Subcutaneous abdominal adipose tissue (tissue), 5 donors: ENCODE results near the gene SH3YL1.
A peak's percentile ranks its signal among the peaks of the same experiment; 100 is the strongest.

Experiments used
- H3K27ac ChIP-seq: one replicate; pipeline ENCODE4 v1.7.0; 2013; ENCODE audit warnings: low read depth, mild to moderate bottlenecking, inconsistent platforms, low read length, moderate library complexity
- H3K27me3 ChIP-seq, 5 donors: one replicate each; pipeline ENCODE4 v1.7.0; 2013; ENCODE audit warnings: low read length in 5 of 5, inconsistent platforms in 1 of 5; ENCODE audit not compliant: control insufficient read depth in 5 of 5, insufficient read depth in 4 of 5
- H3K36me3 ChIP-seq, 5 donors: one replicate each; pipeline ENCODE4 v1.7.0; 2013; ENCODE audit warnings: low read length in 5 of 5; ENCODE audit not compliant: control insufficient read depth in 5 of 5, insufficient read depth in 5 of 5
- H3K4me1 ChIP-seq, 5 donors: one replicate each; pipeline ENCODE4 v1.7.0; 2013; ENCODE audit warnings: low read length in 5 of 5, mild to moderate bottlenecking in 3 of 5, moderate library complexity in 1 of 5; ENCODE audit not compliant: control insufficient read depth in 5 of 5, insufficient read depth in 5 of 5
- H3K4me3 ChIP-seq, 5 donors: one replicate each; pipeline ENCODE4 v1.7.0; 2013; ENCODE audit warnings: low read length in 5 of 5, low read depth in 1 of 5
- H3K9ac ChIP-seq, 5 donors: one replicate each; pipeline ENCODE4 v1.7.0; 2013; ENCODE audit warnings: low read length in 5 of 5, mild to moderate bottlenecking in 4 of 5, moderate library complexity in 3 of 5
- H3K9me3 ChIP-seq, 5 donors: one replicate each; pipeline ENCODE4 v1.7.0; 2013; ENCODE audit warnings: low read length in 5 of 5; ENCODE audit not compliant: control insufficient read depth in 5 of 5
- donor health status: healthy.
- donor health status: healthy.
- donor health status: healthy.
- donor health status: healthy.
- donor health status: healthy.

Gene SH3YL1

DNA sequence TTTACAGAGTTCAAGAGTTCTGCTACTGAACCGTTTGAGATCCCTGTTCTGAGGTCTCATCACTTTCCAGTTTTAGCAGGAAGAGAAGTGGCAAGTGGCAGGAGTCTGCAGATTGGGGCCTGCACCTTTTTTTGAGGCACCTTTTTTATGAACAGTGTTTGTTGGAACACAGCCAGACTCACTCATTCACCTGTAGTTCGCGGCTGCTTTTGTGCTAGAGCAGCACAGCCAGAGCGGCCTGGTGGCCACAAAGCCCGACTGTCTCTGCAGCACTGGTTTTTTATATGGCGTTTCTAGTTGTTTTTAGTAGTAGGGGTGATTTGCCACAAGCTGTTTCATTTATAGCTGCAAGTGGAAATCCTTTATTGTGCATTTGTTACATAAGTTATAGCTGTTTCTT is 9.5 kb upstream of the SH3YL1 start:
- Histone ChIP-seq H3K4me3 (no peak overlapping the region), H3K27ac (no peak overlapping the region), H3K4me1 (peaks cover 0 to 6% (median 0%) of the 10 kb centered on the region in 5 donors), H3K27me3 (no peaks in the 10 kb centered on the region), H3K9ac (no peak overlapping the region), H3K36me3 (peaks cover 0 to 44% (median 33%) of the 10 kb centered on the region in 5 donors), H3K9me3 (no peaks in the 10 kb centered on the region)

DNA sequence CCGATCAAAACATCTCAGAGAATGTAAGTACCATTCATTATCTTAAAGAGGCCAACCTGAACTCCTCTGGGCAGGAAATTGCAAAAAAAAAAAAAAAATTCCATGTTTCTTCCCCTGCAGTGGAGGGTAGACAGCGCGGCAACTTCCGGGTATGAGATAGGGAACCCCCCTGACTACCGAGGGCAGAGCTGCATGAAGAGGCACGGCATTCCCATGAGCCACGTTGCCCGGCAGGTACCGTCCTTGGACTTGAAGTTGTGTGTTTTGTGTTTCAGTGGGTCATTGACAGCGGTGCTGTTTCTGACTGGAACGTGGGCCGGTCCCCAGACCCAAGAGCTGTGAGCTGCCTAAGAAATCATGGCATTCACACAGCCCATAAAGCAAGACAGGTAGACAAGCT is 8.1 kb upstream of the SH3YL1 start:
- H3K4me3 ChIP-seq, result no peak overlapping the region
- no peak overlapping the region for H3K9ac ChIP-seq
- H3K27me3 ChIP-seq, result no peaks in the 10 kb centered on the region
- H3K4me1 ChIP-seq, result peaks cover 0 to 6% (median 0%) of the 10 kb centered on the region in 5 donors
- no peak overlapping the region for H3K27ac ChIP-seq
- H3K9me3 ChIP-seq, result no peaks in the 10 kb centered on the region
- peaks cover 0 to 30% (median 20%) of the 10 kb centered on the region in 5 donors for H3K36me3 ChIP-seq

DNA sequence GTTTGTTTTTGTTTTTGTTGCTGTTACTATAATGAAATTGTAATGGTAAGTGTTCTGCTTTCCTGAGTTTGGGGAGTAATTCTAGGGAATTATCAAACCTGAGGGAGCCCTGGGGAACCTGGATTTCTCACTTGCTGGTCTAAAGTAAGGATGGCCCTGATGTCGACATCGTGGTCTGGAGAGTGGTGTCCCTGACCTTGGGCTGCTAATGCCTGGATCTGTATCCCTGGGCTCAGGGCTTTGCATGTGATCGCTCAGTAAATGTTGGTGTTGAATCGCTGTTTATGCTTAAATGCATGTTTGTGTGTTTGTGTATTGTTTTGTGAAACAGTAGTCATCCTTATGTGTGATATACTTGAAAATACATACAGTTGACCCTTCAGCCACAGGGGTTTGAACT is 7.0 kb upstream of the SH3YL1 start:
- Histone ChIP-seq H3K36me3 (peaks cover 0 to 23% (median 17%) of the 10 kb centered on the region in 5 donors), H3K27me3 (no peaks in the 10 kb centered on the region), H3K9me3 (no peaks in the 10 kb centered on the region), H3K4me1 (peaks cover 0 to 9% (median 6%) of the 10 kb centered on the region in 5 donors), H3K27ac (no peak overlapping the region), H3K9ac (no peak overlapping the region), H3K4me3 (no peak overlapping the region)

DNA sequence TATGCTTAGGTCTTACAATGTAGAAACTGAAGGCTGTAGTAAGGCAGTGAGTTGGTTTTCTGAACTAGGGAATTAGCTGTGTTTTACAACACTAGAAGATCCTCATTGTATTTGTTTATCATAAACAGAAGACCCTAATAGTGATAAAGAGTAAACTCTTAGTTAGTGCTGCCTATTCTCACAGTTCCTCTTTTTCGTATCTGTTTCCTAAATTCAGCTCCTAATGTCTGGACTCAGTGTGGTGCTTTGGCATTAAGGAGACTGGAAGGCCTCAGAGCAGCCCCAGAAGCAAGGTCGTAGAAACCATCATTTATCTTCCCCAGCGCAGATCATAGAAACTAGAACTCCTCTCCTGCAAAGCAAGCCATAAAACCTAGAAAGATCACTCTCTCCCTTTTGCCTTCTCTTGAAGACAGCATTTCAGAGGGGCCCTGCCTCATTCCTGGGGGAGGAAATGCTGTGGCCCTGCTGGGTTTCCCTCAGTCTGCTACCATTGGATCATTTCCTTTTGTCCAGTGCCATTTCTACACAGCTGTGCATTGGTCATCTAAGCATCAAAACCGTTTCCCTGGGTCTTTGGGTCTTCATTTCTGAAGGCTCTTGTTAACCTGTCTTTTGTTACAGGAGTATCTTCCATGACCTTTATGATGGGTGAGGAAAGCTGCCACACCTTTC is 5.7 kb upstream of the SH3YL1 start:
- Histone ChIP-seq H3K4me3 (no peak overlapping the region), H3K9ac (no peak overlapping the region), H3K4me1 (peaks cover 2 to 18% (median 16%) of the 10 kb centered on the region in 5 donors), H3K9me3 (no peaks in the 10 kb centered on the region), H3K27me3 (no peaks in the 10 kb centered on the region), H3K27ac (no peak overlapping the region), H3K36me3 (peaks cover 0 to 18% (median 10%) of the 10 kb centered on the region in 5 donors)

DNA sequence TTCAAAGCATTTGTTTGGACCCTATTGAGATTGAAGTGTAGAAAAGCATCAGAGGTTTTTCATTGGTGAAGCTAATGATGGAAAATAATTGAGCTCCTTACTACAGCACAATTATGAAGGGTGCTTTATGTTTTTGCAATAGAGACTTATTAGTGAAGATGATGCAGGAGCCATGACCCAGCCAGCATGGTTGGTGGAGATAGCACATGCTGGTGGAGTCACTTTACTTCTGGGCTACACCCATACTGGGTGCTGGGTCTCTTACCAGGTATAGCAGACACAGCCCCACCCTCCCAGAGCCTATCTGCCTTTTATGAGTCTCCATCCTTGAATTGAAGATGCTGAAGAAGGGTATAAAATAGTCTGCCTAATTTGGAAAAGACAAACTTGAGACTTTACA is 4.5 kb upstream of the SH3YL1 start:
- Histone ChIP-seq H3K27ac (no peak overlapping the region), H3K9me3 (no peaks in the 10 kb centered on the region), H3K36me3 (peaks cover 0 to 16% (median 9%) of the 10 kb centered on the region in 5 donors), H3K27me3 (no peaks in the 10 kb centered on the region), H3K9ac (no peak overlapping the region), H3K4me3 (no peak overlapping the region), H3K4me1 (peaks cover 2 to 28% (median 26%) of the 10 kb centered on the region in 5 donors)

DNA sequence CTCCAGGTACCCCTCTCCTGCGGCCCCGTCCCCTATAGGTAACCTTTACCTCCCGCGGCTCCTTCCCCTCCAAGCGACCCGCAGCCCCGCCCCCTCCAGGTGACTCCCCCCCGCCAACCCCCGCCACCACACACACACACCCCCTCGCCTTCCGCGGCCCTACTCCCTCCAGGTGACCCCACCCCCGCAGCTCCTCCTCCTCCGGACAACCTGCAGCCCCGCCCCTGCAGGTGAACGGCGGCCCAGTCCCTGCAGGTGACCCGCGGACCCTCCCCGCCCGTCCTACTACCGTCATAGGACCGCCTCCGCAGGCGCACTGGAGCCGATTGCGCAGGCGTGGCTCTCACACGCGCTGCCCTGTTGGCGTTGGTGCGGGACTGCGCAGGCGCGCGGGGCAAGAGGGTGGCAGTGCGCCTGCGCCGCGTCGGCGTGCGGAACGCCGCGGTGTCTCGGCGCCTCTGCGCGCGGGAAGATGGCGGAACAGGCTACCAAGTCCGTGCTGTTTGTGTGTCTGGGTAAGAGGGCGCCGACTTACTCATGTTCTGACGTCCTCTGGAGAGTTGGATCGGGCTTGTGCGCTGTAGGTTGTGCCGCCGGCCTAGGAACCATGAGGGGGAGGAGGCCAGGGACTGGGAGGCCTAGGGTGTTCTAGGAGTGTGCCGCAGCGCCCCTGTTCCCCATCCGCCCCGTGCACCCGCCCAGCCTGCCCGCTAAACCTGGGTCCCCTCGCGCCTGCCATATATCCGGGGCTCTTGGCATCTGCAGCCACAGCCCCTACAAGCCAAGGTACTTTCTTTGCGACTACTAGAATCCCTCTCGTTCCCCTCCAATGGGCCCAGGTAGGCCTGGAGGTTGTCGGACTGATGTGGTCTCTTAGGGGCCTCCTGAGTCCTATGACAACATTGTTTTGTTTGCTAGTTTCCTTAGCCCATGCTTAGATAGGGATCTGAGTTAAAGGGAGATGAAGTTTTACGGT is 949 bp upstream of the SH3YL1 start, which contains the start of gene ACP1:
TSS of gene ACP1 (plus strand) at position 455 of the 976 bp plus-strand sequence. CDS start at position 473, 18 bp downstream.
- peak within 1 kb of the TSS; percentile 74 for H3K27ac ChIP-seq
- H3K4me1 ChIP-seq, result peaks cover 2 to 29% (median 26%) of the 10 kb centered on the region in 5 donors
- H3K4me3 ChIP-seq, result peak within 1 kb of the TSS; percentile 87 to 98 (median 96)
- no peaks in the 10 kb centered on the region for H3K27me3 ChIP-seq
- peak within 1 kb of the TSS; percentile 44 to 94 (median 89) for H3K9ac ChIP-seq
- peaks cover 0 to 14% (median 0%) of the 10 kb centered on the region in 5 donors for H3K9me3 ChIP-seq
- H3K36me3 ChIP-seq, result peaks cover 0 to 5% (median 3%) of the 10 kb centered on the region in 5 donors

DNA sequence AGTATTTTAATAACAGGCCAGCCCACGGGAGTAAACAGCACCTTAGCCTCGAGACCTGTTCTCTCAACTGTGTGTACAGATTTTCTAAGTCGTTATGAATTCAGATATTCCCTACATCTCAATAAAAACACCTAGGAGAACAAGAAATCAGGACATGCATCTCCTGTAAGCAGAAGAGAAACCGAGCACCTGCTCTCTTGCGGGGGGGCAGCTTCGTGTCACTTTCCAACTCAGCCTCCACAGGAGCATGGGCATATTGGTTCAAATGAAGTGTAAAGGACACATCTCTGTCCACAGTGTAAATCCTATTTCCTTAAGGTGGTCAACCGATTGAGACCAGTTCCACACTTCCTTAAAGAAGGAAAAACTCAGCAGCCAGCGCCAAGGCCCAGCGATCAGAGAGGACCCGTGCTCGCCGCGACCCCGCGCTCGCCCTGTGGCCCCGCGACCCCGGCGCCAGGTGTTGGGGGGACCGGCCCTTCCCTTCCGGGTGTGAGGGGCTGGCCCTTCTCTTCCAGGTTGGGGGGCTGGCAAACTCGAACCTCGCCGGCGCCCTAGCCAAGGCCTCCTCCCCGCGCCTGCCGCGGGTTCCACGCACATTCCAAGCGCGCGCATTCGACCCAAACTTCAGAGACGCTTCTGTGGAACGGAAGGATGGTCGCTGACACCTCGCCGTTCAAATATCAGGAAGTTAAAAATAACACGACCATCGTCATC is 652 bp downstream of the SH3YL1 start:
- H3K36me3 ChIP-seq, result peaks cover 0 to 5% (median under 1%) of the 10 kb centered on the region in 5 donors
- peaks cover 0 to 19% (median 6%) of the 10 kb centered on the region in 5 donors for H3K9me3 ChIP-seq
- peak overlapping the region in 1 of 5 donors; percentile 83 for H3K9ac ChIP-seq
- peak overlapping the region; percentile 39 to 98 (median 93) for H3K4me3 ChIP-seq
- H3K27me3 ChIP-seq, result no peaks in the 10 kb centered on the region
- peaks cover 2 to 29% (median 24%) of the 10 kb centered on the region in 5 donors for H3K4me1 ChIP-seq
- no peak overlapping the region for H3K27ac ChIP-seq

DNA sequence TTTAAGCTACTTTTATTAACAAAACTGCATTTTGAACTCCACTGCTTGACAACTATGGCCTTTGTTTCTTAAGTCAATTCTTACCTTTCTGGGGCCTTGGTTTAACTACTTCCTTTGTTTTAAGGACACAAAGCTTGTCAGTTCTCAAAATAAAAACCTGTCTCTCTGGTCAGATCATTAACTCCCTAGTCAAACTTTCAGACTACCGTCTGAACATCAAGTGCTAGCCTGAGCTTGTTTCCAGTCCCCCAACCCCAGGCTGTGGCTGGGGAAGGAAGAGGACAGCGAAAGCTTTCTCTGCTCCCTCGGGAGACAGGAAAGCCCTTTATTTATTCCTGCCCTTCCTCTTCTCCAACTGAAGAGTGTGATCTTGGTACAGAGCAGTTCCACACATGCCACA is 1.7 kb downstream of the SH3YL1 start:
- Histone ChIP-seq H3K4me1 (peaks cover 2 to 29% (median 24%) of the 10 kb centered on the region in 5 donors), H3K36me3 (peaks cover 0 to 5% (median 2%) of the 10 kb centered on the region in 5 donors), H3K9ac (no peak overlapping the region), H3K27me3 (no peaks in the 10 kb centered on the region), H3K27ac (no peak overlapping the region), H3K9me3 (peaks cover 0 to 28% (median 9%) of the 10 kb centered on the region in 5 donors), H3K4me3 (no peak overlapping the region)

DNA sequence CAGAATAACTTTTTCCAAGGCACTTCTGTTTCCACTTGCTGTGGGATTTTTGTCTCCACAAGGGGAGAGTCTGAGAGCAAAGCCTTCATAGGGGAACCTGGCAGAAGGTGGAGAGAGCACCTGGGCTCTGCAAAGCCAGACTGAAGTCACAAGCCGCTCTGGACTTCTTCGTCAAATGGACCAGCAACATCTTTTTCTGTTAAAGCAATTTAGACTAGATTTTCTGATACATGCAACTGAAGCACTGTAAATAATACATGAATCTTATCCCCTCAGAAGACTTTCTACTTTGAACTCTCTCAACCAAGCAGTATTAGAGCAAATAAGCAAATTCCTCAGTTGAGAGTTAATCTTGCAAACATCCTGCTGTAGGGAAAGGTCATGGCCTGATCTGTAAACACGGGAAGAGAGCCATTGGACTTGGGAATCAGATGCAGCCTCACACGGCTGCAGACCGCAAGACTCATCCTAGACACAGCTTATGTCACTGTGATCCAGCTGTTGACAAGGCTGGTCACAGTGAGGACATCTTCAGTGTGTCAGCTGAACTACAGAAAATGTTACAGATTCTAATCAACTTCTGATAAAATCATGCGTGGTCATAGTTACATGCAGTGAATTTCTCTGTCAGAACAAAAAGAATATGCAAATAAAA is 3.2 kb downstream of the SH3YL1 start:
- H3K27me3 ChIP-seq, result no peaks in the 10 kb centered on the region
- no peak overlapping the region for H3K27ac ChIP-seq
- H3K4me1 ChIP-seq, result peaks cover 1 to 18% (median 18%) of the 10 kb centered on the region in 5 donors
- peaks cover 0 to 5% (median 2%) of the 10 kb centered on the region in 5 donors for H3K36me3 ChIP-seq
- peaks cover 0 to 30% (median 10%) of the 10 kb centered on the region in 5 donors for H3K9me3 ChIP-seq
- H3K9ac ChIP-seq, result no peak overlapping the region
- no peak overlapping the region for H3K4me3 ChIP-seq
